Activated T-helper 2 cell treated with anti-CD3 and anti-CD28 coated beads, Interferon-gamma antibody, Interleukin-2, Interleukin-4, amounts not matched to agents 10 μg/mL and 5 μg/mL and 100 μg/mL, durations not matched to agents 14 hours and 24 hours and 36 hours (primary cell): ENCODE results near the gene GSPT1. TPM values are rescaled to one million over a fixed set of nuclear protein-coding genes. Genes with fewer than 3 reads are reported as not detected.
"Not testable (repeated sequence)": the region's sequence is repeated elsewhere in the genome, so short reads cannot be mapped to it uniquely, and the experiment has no call there.

Experiments used
- DNase-seq: peaks from one replicate; pipeline ENCODE4 v3.0.0; 2021; ENCODE audit warnings: low spot score
- H3K27ac Mint-ChIP-seq: one replicate; pipeline ENCODE4 v1.8.0; 2021; ENCODE audit warnings: mixed read lengths
- H3K27me3 Mint-ChIP-seq: one replicate; pipeline ENCODE4 v1.8.0; 2021; ENCODE audit warnings: low read depth, mixed read lengths
- H3K36me3 Mint-ChIP-seq: one replicate; pipeline ENCODE4 v1.8.0; 2021; ENCODE audit warnings: low read depth, mixed read lengths
- H3K4me1 Mint-ChIP-seq: one replicate; pipeline ENCODE4 v1.8.0; 2021; ENCODE audit warnings: low read depth, mixed read lengths
- H3K4me3 Mint-ChIP-seq: one replicate; pipeline ENCODE4 v1.8.0; 2021; ENCODE audit warnings: low read depth, mild to moderate bottlenecking, moderate library complexity, mixed read lengths
- H3K9me3 Mint-ChIP-seq: one replicate; pipeline ENCODE4 v1.8.0; 2021; ENCODE audit warnings: mixed read lengths
- intact Hi-C: fragments of 100-400 bp; cut with micrococcal nuclease; formaldehyde crosslinking; loops from one replicate; pipeline ENCODE4 v1.15.1; 2023
- total RNA-seq: library from RNA; stranded (reverse); gene quantifications from 2 replicates; pipeline ENCODE4 v1.2.3, GENCODE V29; 2022

GSPT1 gene
- total RNA-seq, 1 donor from 2014 or later = 216 TPM

- peaks cover 38% of the 10 kb centered on the region for H3K36me3 Mint-ChIP-seq
- DNase-seq = no peak
Observed at GRCh38 chr16:11835891-11836649, 79.7 kb downstream of the GSPT1 start.

GRCh38 chr16:11835309-11835708 is 80.4 kb downstream of the GSPT1 start:
- no peaks in the 10 kb centered on the region for H3K27me3 Mint-ChIP-seq
- H3K9me3 Mint-ChIP-seq = no peaks in the 10 kb centered on the region
- H3K36me3 Mint-ChIP-seq = peaks cover 35% of the 10 kb centered on the region
- DNase-seq = no peak
- H3K27ac Mint-ChIP-seq = no peak overlapping the region
- H3K4me1 Mint-ChIP-seq = peaks cover 2% of the 10 kb centered on the region
- no peak overlapping the region for H3K4me3 Mint-ChIP-seq
- intact Hi-C loops = no loop called here

More at GRCh38 chr16:11835891-11836649, 79.7 kb downstream of the GSPT1 start:
- H3K27ac Mint-ChIP-seq = no peak overlapping the region
- peaks cover 2% of the 10 kb centered on the region for H3K4me1 Mint-ChIP-seq
- H3K4me3 Mint-ChIP-seq = no peak overlapping the region
- H3K9me3 Mint-ChIP-seq = no peaks in the 10 kb centered on the region
- H3K27me3 Mint-ChIP-seq = no peaks in the 10 kb centered on the region
- intact Hi-C loops = no loop called here

- DNase-seq = no peak
- no peaks in the 10 kb centered on the region for H3K27me3 Mint-ChIP-seq
- peaks cover 2% of the 10 kb centered on the region for H3K4me1 Mint-ChIP-seq
- H3K9me3 Mint-ChIP-seq = no peaks in the 10 kb centered on the region
- H3K4me3 Mint-ChIP-seq = no peak overlapping the region
- no peak overlapping the region for H3K27ac Mint-ChIP-seq
- intact Hi-C loops = no loop called here
- H3K36me3 Mint-ChIP-seq = peaks cover 23% of the 10 kb centered on the region
Observed at GRCh38 chr16:11833951-11834695, 81.6 kb downstream of the GSPT1 start.

- H3K36me3 Mint-ChIP-seq = no peaks in the 10 kb centered on the region
- H3K27ac Mint-ChIP-seq = no peak overlapping the region
- no peak for DNase-seq
- no peak overlapping the region for H3K4me3 Mint-ChIP-seq
- intact Hi-C loops = no loop called here
- no peaks in the 10 kb centered on the region for H3K27me3 Mint-ChIP-seq
- no peaks in the 10 kb centered on the region for H3K4me1 Mint-ChIP-seq
- no peaks in the 10 kb centered on the region for H3K9me3 Mint-ChIP-seq
Observed at GRCh38 chr16:11828696-11829095, 87.1 kb downstream of the GSPT1 start.

GRCh38 chr16:11825520-11826165 is 90.1 kb downstream of the GSPT1 start:
- H3K4me1 Mint-ChIP-seq, H3K36me3 Mint-ChIP-seq, H3K4me3 Mint-ChIP-seq, DNase-seq, H3K9me3 Mint-ChIP-seq, intact Hi-C loops, H3K27ac Mint-ChIP-seq, H3K27me3 Mint-ChIP-seq: not testable (repeated sequence)

- Mint-ChIP-seq H3K36me3 (no peaks in the 10 kb centered on the region), H3K27ac (no peak overlapping the region), H3K9me3 (no peaks in the 10 kb centered on the region), H3K27me3 (no peaks in the 10 kb centered on the region), H3K4me1 (no peaks in the 10 kb centered on the region), H3K4me3 (no peak overlapping the region)
- DNase-seq = no peak
- intact Hi-C loops = no loop called here
Observed at GRCh38 chr16:11824362-11824761, 91.4 kb downstream of the GSPT1 start.

GRCh38 chr16:11823645-11824044 is 92.1 kb downstream of the GSPT1 start:
- intact Hi-C loops, H3K4me3 Mint-ChIP-seq: not testable (repeated sequence)

GRCh38 chr16:11819798-11820197 is 96.0 kb downstream of the GSPT1 start:
- intact Hi-C loops = no loop called here
- Mint-ChIP-seq H3K27me3 (no peaks in the 10 kb centered on the region), H3K36me3 (no peaks in the 10 kb centered on the region), H3K4me3 (no peak overlapping the region), H3K9me3 (no peaks in the 10 kb centered on the region), H3K4me1 (no peaks in the 10 kb centered on the region), H3K27ac (no peak overlapping the region)
- DNase-seq = no peak

More at GRCh38 chr16:11823645-11824044, 92.1 kb downstream of the GSPT1 start:
- not testable (repeated sequence) for H3K9me3 Mint-ChIP-seq, H3K36me3 Mint-ChIP-seq, H3K4me1 Mint-ChIP-seq, DNase-seq, H3K27me3 Mint-ChIP-seq, H3K27ac Mint-ChIP-seq

GRCh38 chr16:11818970-11819369 is 96.8 kb downstream of the GSPT1 start:
- H3K27me3 Mint-ChIP-seq, H3K4me3 Mint-ChIP-seq, H3K36me3 Mint-ChIP-seq, intact Hi-C loops, H3K9me3 Mint-ChIP-seq, DNase-seq, H3K4me1 Mint-ChIP-seq, H3K27ac Mint-ChIP-seq: not testable (repeated sequence)

Other genes starting within 250 kb of the GSPT1 start
- gene SNN, start 247.5 kb downstream of the GSPT1 start, total RNA-seq = 8.6 and 9.5 TPM in 2 replicates
- gene TXNDC11, start 173.1 kb downstream of the GSPT1 start, total RNA-seq = 48.0 and 53.0 TPM in 2 replicates
- gene ZC3H7A, start 118.7 kb downstream of the GSPT1 start, total RNA-seq = 63.4 and 71.1 TPM in 2 replicates
- gene RSL1D1, start 64.4 kb downstream of the GSPT1 start, total RNA-seq = 326 and 348 TPM in 2 replicates
- gene NPIPB2, start 26.1 kb upstream of the GSPT1 start, total RNA-seq = 13.2 and 14.9 TPM in 2 replicates
- not detected in 2 replicates for gene TNFRSF17, start 49.3 kb upstream of the GSPT1 start, total RNA-seq
- gene SNX29, start 60.8 kb upstream of the GSPT1 start, total RNA-seq = 11.3 and 11.8 TPM in 2 replicates